Tibial artery (tissue), 4 donors: ENCODE measurements around the gene MYOZ3.
A peak's percentile ranks its signal among the peaks of the same experiment; 100 is the strongest.

Source experiments
- DNase-seq, 2 donors: peaks; one replicate each; pipeline ENCODE4 v3.0.0-alpha.2; 2019
- H3K27ac ChIP-seq, 2 donors: fragments of 200-600 bp; sonication (generic) in 1 of 2; 1 replicate in 1 of 2; 2 replicates in 1 of 2; pipeline ENCODE4 v1.5.1; 2018 to 2019; ENCODE audit warnings: mild to moderate bottlenecking in 1 of 2
- H3K27me3 ChIP-seq, 2 donors: fragments of 200-600 bp; sonication (generic) in 1 of 2; one replicate each; pipeline versions ENCODE4 v1.5.1 to v1.6.0; 2016 to 2019
- H3K36me3 ChIP-seq, 3 donors: fragments of 200-600 bp; sonication (generic) in 2 of 3; one replicate each; pipeline ENCODE4 v1.5.1; 2016 to 2019; ENCODE audit warnings: mild to moderate bottlenecking in 2 of 3
- H3K4me1 ChIP-seq, 4 donors: fragments of 200-600 bp; sonication (generic) in 2 of 4; 1 replicate in 3 of 4; 2 replicates in 1 of 4; pipeline ENCODE4 v1.5.1; 2016 to 2019
- H3K4me3 ChIP-seq, 2 donors: fragments of 200-600 bp; sonication (generic) in 1 of 2; 1 replicate in 1 of 2; 2 replicates in 1 of 2; pipeline ENCODE4 v1.5.1; 2018 to 2019; ENCODE audit warnings: mild to moderate bottlenecking in 2 of 2
- H3K9me3 ChIP-seq, 3 donors: fragments of 200-600 bp; sonication (generic) in 1 of 3; one replicate each; pipeline ENCODE4 v1.5.1; 2016 to 2019
- intact Hi-C: fragments of 100-400 bp; cut with DNase I; formaldehyde crosslinking; loops from one replicate; pipeline ENCODE4 v1.15.0; 2023; ENCODE audit warnings: low total_unique reads
- TF ChIP-seq, protein P1 (sequence below), 2 experiments: fragments of 200-600 bp in 1 of 2; fragments of 450-650 bp in 1 of 2; IDR thresholded peaks; one replicate each; pipeline ENCODE4 v1.5.1; 2017 to 2019; ENCODE audit warnings: antibody characterized with exemption in 2 of 2, mild to moderate bottlenecking in 1 of 2, moderate library complexity in 1 of 2

The MYOZ3 gene

GRCh38 chr5:150710165-150710564, 49.1 kb downstream of the MYOZ3 start:
- TF ChIP-seq, protein P1, sequence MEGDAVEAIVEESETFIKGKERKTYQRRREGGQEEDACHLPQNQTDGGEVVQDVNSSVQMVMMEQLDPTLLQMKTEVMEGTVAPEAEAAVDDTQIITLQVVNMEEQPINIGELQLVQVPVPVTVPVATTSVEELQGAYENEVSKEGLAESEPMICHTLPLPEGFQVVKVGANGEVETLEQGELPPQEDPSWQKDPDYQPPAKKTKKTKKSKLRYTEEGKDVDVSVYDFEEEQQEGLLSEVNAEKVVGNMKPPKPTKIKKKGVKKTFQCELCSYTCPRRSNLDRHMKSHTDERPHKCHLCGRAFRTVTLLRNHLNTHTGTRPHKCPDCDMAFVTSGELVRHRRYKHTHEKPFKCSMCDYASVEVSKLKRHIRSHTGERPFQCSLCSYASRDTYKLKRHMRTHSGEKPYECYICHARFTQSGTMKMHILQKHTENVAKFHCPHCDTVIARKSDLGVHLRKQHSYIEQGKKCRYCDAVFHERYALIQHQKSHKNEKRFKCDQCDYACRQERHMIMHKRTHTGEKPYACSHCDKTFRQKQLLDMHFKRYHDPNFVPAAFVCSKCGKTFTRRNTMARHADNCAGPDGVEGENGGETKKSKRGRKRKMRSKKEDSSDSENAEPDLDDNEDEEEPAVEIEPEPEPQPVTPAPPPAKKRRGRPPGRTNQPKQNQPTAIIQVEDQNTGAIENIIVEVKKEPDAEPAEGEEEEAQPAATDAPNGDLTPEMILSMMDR (IDR thresholded peaks at IDR 0.05): peak; percentile 20 to 37
- H3K9me3 ChIP-seq: no peaks in the 10 kb centered on the region
- H3K27me3 ChIP-seq: no peaks in the 10 kb centered on the region
- peaks cover 57 to 73% (median 67%) of the 10 kb centered on the region in 3 donors for H3K36me3 ChIP-seq
- no peak overlapping the region for H3K27ac ChIP-seq
- intact Hi-C loops: no loop called here
- DNase-seq: no peak
- H3K4me1 ChIP-seq: no peaks in the 10 kb centered on the region
- no peak overlapping the region for H3K4me3 ChIP-seq

DNA sequence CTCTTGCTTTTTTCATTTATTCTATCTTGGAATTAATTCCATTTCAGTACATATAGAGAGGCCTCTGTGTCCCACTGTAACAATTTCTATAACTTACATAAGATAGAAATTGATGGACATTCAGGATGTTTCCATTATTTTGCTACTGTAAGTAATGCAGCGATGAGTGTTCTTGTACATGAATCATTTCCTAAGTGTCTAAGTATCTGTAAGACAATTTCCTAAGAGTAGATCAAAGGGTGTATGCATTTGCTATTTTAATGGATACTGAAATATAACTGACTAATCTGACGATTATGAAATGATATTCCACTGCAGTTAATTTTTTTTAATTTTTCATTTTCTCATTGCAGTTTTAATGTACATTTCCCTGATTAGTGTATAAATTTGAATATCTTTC, 62.8 kb downstream of the MYOZ3 start:
- Histone ChIP-seq H3K4me3 (no peak overlapping the region), H3K27me3 (no peaks in the 10 kb centered on the region), H3K9me3 (no peaks in the 10 kb centered on the region), H3K4me1 (no peaks in the 10 kb centered on the region), H3K36me3 (peaks cover 65 to 83% (median 70%) of the 10 kb centered on the region in 3 donors), H3K27ac (no peak overlapping the region)
- intact Hi-C loops: no loop called here
- no peak for DNase-seq
- TF ChIP-seq, protein P1 (IDR thresholded peaks at IDR 0.05): no peak
